A549 (cell line): ENCODE measurements around the gene SERINC5. TPM values are rescaled to one million over a fixed set of nuclear protein-coding genes. Genes with fewer than 3 reads are reported as not detected.

ENCODE experiments used
- ATAC-seq, 2 experiments: fragments of 200-7000 bp in 1 of 2; fragments of >200 bp in 1 of 2; cut with Nextera tagmentation in 1 of 2; cut with Tn5 transposase in 1 of 2; 3 replicates each; pipeline versions ENCODE4 v1.8.0 to v1.9.1; 2018 to 2020; ENCODE audit warnings: mild to moderate bottlenecking in 1 of 2, moderate library complexity in 1 of 2
- CTCF ChIA-PET: fragments of 300-600 bp; sonication (Branson Sonifier 250); formaldehyde crosslinking; extraction: SDS; loops from one replicate; lab custom pipeline; 2021; ENCODE audit warnings: antibody characterized with exemption, inconsistent platforms; lab: Yijun Ruan, JAX
- POLR2A ChIA-PET: fragments of 350-600 bp; formaldehyde crosslinking; extraction: SDS; loops from one replicate; lab custom pipeline; 2021; ENCODE audit warnings: antibody characterized with exemption, inconsistent platforms; lab: Yijun Ruan, JAX
- DNase-seq, 2 experiments: peaks; one replicate each; pipeline versions ENCODE4 v3.0.0 to v3.0.0-alpha.2; 2011 to 2016; ENCODE audit warnings: low read depth in 1 of 2, low spot score in 1 of 2
- FAIRE-seq: peaks from 2 replicates; lab custom pipeline; 2011; peaks lifted over from hg19 to GRCh38; lab: Jason Lieb, UNC
- H3K27ac ChIP-seq, 2 experiments: fragments of >200 bp; sonication (Bioruptor Twin); formaldehyde crosslinking; 3 replicates each; pipeline ENCODE4 v1.5.1; 2016 to 2017
- H3K4me1 ChIP-seq: fragments of >200 bp; sonication (Bioruptor Twin); formaldehyde crosslinking; 3 replicates; pipeline ENCODE4 v1.6.1; 2016
- H3K4me2 ChIP-seq: fragments of >200 bp; sonication (Bioruptor Twin); formaldehyde crosslinking; 3 replicates; pipeline ENCODE4 v1.6.1; 2016
- H3K4me3 ChIP-seq: fragments of >200 bp; sonication (Bioruptor Twin); formaldehyde crosslinking; 3 replicates; pipeline ENCODE4 v1.5.1; 2016
- H3K9me3 ChIP-seq: fragments of >200 bp; sonication (Bioruptor Twin); formaldehyde crosslinking; 3 replicates; pipeline ENCODE4 v1.6.1; 2016
- BHLHE40 ChIP-seq: IDR thresholded peaks from 2 replicates; pipeline ENCODE4 v1.6.1; 2012; ENCODE audit warnings: low read depth, low read length, inconsistent platforms
- FOSB ChIP-seq: fragments of 250-450 bp; sonication (Bioruptor Pico); IDR thresholded peaks from 2 replicates; pipeline ENCODE4 v1.5.0; 2020; ENCODE audit warnings: mild to moderate bottlenecking, moderate library complexity
- GATA3 ChIP-seq: IDR thresholded peaks from 2 replicates; pipeline ENCODE4 v1.6.1; 2012; ENCODE audit warnings: borderline replicate concordance
- HDAC2 ChIP-seq: fragments of 200-600 bp; sonication (generic); IDR thresholded peaks from 2 replicates; pipeline ENCODE4 v1.6.1; 2016
- HEYL ChIP-seq: fragments of 250-450 bp; sonication (Bioruptor Pico); IDR thresholded peaks from 2 replicates; pipeline ENCODE4 v1.8.0; 2021; ENCODE audit warnings: mild to moderate bottlenecking, moderate library complexity
- HOXA7 ChIP-seq: fragments of 250-450 bp; sonication (Bioruptor Pico); IDR thresholded peaks from 2 replicates; pipeline ENCODE4 v1.5.0; 2020; ENCODE audit warnings: mild to moderate bottlenecking, moderate library complexity
- JUNB ChIP-seq: fragments of >200 bp; sonication (Bioruptor Twin); formaldehyde crosslinking; IDR thresholded peaks from 2 replicates; pipeline ENCODE4 v1.6.1; 2016
- MAFK ChIP-seq: fragments of 450-650 bp; IDR thresholded peaks from 2 replicates; pipeline ENCODE4 v1.6.1; 2014; ENCODE audit not compliant: partially characterized antibody
- MAZ ChIP-seq: fragments of 150-350 bp; IDR thresholded peaks from 2 replicates; pipeline ENCODE4 v1.6.1; 2014; ENCODE audit warnings: antibody characterized with exemption, low read depth, low read length, borderline replicate concordance
- PHF8 ChIP-seq: fragments of 200-600 bp; sonication (generic); IDR thresholded peaks from 2 replicates; pipeline ENCODE4 v1.6.1; 2016; ENCODE audit warnings: low read depth, mild to moderate bottlenecking, antibody characterized with exemption, moderate library complexity, borderline replicate concordance
- POLR2A ChIP-seq: IDR thresholded peaks from 2 replicates; pipeline ENCODE4 v1.6.1; 2012; ENCODE audit warnings: mild to moderate bottlenecking, low read length
- RAD21 ChIP-seq, 2 experiments: fragments of >200 bp in 1 of 2; sonication (Bioruptor Twin) in 1 of 2; formaldehyde crosslinking in 1 of 2; IDR thresholded peaks in 1 of 2; conservative IDR thresholded peaks in 1 of 2; 2 replicates in 1 of 2; 3 replicates in 1 of 2; pipeline ENCODE4 v1.6.1; 2012 to 2018; ENCODE audit warnings: inconsistent platforms in 1 of 2
- RNF2 ChIP-seq: fragments of 200-600 bp; sonication (generic); IDR thresholded peaks from 2 replicates; pipeline ENCODE4 v1.6.1; 2016; ENCODE audit warnings: low read depth, mild to moderate bottlenecking, antibody characterized with exemption, moderate library complexity, borderline replicate concordance
- SMC3 ChIP-seq: fragments of >200 bp; sonication (Bioruptor Twin); formaldehyde crosslinking; IDR thresholded peaks from 3 replicates; pipeline ENCODE4 v1.6.1; 2018; ENCODE audit warnings: inconsistent platforms
- TP53 ChIP-seq: fragments of 250-450 bp; sonication (Bioruptor Pico); IDR thresholded peaks from 2 replicates; pipeline ENCODE4 v1.5.0; 2021; ENCODE audit warnings: mild to moderate bottlenecking, moderate library complexity
- ZSCAN20 ChIP-seq: fragments of 250-450 bp; sonication (Bioruptor Pico); IDR thresholded peaks from 2 replicates; pipeline ENCODE4 v1.8.0; 2022; ENCODE audit warnings: mild to moderate bottlenecking, moderate library complexity
- WGBS: methylation state at CpG from one replicate; pipeline ENCODE4 v1.1.6; 2017; ENCODE audit errors: missing lambda C conversion rate; 5-methylcytosine and 5-hydroxymethylcytosine counted together
- polyA plus RNA-seq, 4 experiments: library from polyadenylated mRNA; depleted of rRNA in 3 of 4; stranded (reverse); fragments of >200 nt; fragmentation: RNase III in 1 of 4; extraction: RNeasy Plus Mini Kit Qiagen cat#74134 plus additional on column Dnase treatment in 1 of 4; gene quantifications; 2 replicates in 3 of 4; 3 replicates in 1 of 4; pipeline ENCODE4 v1.2.3, GENCODE V29; 2011 to 2017
- TF ChIP-seq, protein P1 (sequence below): fragments of 250-450 bp; sonication (Bioruptor Pico); IDR thresholded peaks from 2 replicates; pipeline ENCODE4 v1.5.0; 2020; ENCODE audit warnings: low read depth, mild to moderate bottlenecking, moderate library complexity
- TF ChIP-seq, protein P2 (sequence below): IDR thresholded peaks from 2 replicates; pipeline ENCODE4 v1.6.1; 2012
- TF ChIP-seq, protein P3 (sequence below): fragments of >200 bp; sonication (Bioruptor Twin); formaldehyde crosslinking; IDR thresholded peaks from 3 replicates; pipeline ENCODE4 v1.6.1; 2016
- TF ChIP-seq, protein P4 (sequence below): fragments of 450-650 bp; IDR thresholded peaks from 2 replicates; pipeline ENCODE4 v1.6.1; 2014; ENCODE audit warnings: antibody characterized with exemption
- TF ChIP-seq, protein P5 (sequence below): fragments of >200 bp; sonication (Bioruptor Twin); formaldehyde crosslinking; IDR thresholded peaks from 2 replicates; pipeline ENCODE4 v1.6.1; 2016
- TF ChIP-seq, protein P6 (sequence below): IDR thresholded peaks from 2 replicates; pipeline ENCODE4 v1.6.1; 2012; ENCODE audit warnings: low read depth, borderline replicate concordance
- TF ChIP-seq, protein P7 (sequence below): IDR thresholded peaks from 2 replicates; pipeline ENCODE4 v1.6.1; 2012

Gene SERINC5
- polyA plus RNA-seq, 2 of the 4 experiments (the other 2 are of a cell fraction) = 7.0 to 13.4 TPM

DNA sequence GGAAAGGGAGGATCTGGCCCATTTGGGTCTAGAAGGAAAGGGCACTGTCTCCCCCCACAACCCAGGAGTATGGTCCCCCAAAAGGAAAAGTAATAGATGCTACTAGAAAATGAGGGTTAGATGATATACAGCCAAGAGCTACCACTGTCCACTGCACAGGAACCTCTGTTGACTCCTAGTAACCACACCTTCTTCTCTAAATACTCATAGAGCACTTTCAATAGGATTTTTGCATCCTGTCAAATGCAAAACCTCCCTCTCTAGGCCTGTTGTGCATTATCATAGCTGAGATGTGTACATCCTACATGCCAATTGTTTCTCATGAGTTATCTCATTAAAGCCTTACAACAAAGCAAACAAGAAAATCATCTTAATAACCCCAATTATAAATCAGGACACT, 153.9 kb downstream of the SERINC5 start:
- CTCF ChIA-PET = interaction anchor here (1.2 to 8.6 kb wide), 6 partner anchors 9 to 206 kb away, joined by 3 to 75 read pairs (median 9); no protein-coding TSS in a partner anchor
- no peak for TF ChIP-seq GATA3
- TF ChIP-seq, protein P1, sequence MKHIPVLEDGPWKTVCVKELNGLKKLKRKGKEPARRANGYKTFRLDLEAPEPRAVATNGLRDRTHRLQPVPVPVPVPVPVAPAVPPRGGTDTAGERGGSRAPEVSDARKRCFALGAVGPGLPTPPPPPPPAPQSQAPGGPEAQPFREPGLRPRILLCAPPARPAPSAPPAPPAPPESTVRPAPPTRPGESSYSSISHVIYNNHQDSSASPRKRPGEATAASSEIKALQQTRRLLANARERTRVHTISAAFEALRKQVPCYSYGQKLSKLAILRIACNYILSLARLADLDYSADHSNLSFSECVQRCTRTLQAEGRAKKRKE (CRISPR knock-in tag) = no peak
- TF ChIP-seq HEYL = no peak
- TF ChIP-seq, protein P2, sequence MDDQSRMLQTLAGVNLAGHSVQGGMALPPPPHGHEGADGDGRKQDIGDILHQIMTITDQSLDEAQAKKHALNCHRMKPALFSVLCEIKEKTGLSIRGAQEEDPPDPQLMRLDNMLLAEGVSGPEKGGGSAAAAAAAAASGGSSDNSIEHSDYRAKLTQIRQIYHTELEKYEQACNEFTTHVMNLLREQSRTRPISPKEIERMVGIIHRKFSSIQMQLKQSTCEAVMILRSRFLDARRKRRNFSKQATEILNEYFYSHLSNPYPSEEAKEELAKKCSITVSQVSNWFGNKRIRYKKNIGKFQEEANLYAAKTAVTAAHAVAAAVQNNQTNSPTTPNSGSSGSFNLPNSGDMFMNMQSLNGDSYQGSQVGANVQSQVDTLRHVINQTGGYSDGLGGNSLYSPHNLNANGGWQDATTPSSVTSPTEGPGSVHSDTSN = no peak
- TF ChIP-seq, protein P3, sequence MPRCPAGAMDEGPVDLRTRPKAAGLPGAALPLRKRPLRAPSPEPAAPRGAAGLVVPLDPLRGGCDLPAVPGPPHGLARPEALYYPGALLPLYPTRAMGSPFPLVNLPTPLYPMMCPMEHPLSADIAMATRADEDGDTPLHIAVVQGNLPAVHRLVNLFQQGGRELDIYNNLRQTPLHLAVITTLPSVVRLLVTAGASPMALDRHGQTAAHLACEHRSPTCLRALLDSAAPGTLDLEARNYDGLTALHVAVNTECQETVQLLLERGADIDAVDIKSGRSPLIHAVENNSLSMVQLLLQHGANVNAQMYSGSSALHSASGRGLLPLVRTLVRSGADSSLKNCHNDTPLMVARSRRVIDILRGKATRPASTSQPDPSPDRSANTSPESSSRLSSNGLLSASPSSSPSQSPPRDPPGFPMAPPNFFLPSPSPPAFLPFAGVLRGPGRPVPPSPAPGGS = no peak
- TF ChIP-seq FOSB = no peak
- no peak for TF ChIP-seq SMC3
- TF ChIP-seq, all 56 proteins: peak for 0
- no peaks in the 10 kb centered on the region for H3K4me1 ChIP-seq
- DNase-seq = no peak
- ATAC-seq = no peak
- no peak overlapping the region for H3K4me2 ChIP-seq
- FAIRE-seq = no peak
- POLR2A ChIA-PET = no interaction called here
- no peak overlapping the region for H3K4me3 ChIP-seq
- no peaks in the 10 kb centered on the region for H3K9me3 ChIP-seq
- no peak overlapping the region for H3K27ac ChIP-seq

DNA sequence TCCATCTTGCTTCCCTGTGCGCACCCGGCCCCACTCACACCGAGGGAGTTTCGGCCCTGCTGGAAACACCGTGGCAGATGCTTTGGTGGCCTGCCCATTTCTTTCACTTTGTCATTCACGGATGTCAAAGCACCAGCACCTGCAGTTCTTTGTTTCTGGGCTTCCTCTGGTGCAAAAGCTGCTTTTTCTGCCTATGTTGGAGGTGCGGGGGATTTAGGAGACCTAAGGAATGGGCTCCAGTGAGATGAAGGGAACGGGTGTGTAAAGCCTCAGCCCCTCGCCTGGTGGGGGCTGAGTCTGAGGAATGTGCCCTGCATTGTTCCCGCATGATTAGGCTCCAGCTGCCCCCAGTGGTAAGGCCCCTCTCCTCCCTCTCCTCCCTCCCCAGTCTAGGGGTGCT, 158.4 kb downstream of the SERINC5 start:
- TF ChIP-seq TP53 (CRISPR knock-in tag) (no peak), RAD21 (conservative IDR thresholded peaks at IDR 0.05 in 1 of 2, IDR thresholded peaks at IDR 0.05 in 1 of 2) (no peak), HOXA7 (no peak), POLR2A (no peak), HDAC2 (no peak), JUNB (no peak), MAZ (no peak), MAFK (no peak), BHLHE40 (no peak), RNF2 (no peak), ZSCAN20 (CRISPR knock-in tag) (no peak), PHF8 (no peak)
- TF ChIP-seq, protein P4, sequence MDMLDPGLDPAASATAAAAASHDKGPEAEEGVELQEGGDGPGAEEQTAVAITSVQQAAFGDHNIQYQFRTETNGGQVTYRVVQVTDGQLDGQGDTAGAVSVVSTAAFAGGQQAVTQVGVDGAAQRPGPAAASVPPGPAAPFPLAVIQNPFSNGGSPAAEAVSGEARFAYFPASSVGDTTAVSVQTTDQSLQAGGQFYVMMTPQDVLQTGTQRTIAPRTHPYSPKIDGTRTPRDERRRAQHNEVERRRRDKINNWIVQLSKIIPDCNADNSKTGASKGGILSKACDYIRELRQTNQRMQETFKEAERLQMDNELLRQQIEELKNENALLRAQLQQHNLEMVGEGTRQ = no peak
- TF ChIP-seq, protein P2 = no peak
- TF ChIP-seq, protein P5, sequence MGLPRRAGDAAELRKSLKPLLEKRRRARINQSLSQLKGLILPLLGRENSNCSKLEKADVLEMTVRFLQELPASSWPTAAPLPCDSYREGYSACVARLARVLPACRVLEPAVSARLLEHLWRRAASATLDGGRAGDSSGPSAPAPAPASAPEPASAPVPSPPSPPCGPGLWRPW = no peak
- TF ChIP-seq, protein P6, sequence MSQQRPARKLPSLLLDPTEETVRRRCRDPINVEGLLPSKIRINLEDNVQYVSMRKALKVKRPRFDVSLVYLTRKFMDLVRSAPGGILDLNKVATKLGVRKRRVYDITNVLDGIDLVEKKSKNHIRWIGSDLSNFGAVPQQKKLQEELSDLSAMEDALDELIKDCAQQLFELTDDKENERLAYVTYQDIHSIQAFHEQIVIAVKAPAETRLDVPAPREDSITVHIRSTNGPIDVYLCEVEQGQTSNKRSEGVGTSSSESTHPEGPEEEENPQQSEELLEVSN = no peak
- TF ChIP-seq, protein P7, sequence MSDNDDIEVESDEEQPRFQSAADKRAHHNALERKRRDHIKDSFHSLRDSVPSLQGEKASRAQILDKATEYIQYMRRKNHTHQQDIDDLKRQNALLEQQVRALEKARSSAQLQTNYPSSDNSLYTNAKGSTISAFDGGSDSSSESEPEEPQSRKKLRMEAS = no peak
- TF ChIP-seq, protein P1 (CRISPR knock-in tag) = no peak
- H3K9me3 ChIP-seq = no peaks in the 10 kb centered on the region
- ATAC-seq (no peak), DNase-seq (no peak), FAIRE-seq (no peak)
- POLR2A ChIA-PET = no interaction called here
- H3K27ac ChIP-seq = no peak overlapping the region
- CTCF ChIA-PET = interaction anchor here (4.8 to 8.6 kb wide), 2 partner anchors 13 to 210 kb away, joined by 43 to 75 read pairs; no protein-coding TSS in a partner anchor
- no peaks in the 10 kb centered on the region for H3K4me1 ChIP-seq
- H3K4me3 ChIP-seq = no peak overlapping the region
- 69% methylated on average over 9 of the region's 10 CpGs for WGBS
- H3K4me2 ChIP-seq = no peak overlapping the region
